K562 (cell line): ENCODE measurements around the gene DEDD2. TPM values are rescaled to one million over a fixed set of nuclear protein-coding genes. Genes with fewer than 3 reads are reported as not detected.

Experiments
- HMG20B ChIP-seq: fragments of 250-450 bp; sonication (Bioruptor Pico); IDR thresholded peaks from 2 replicates; pipeline ENCODE4 v1.5.0; 2021; ENCODE audit warnings: mild to moderate bottlenecking
- L3MBTL2 ChIP-seq: fragments of 450-650 bp; IDR thresholded peaks from 2 replicates; pipeline ENCODE4 v1.6.1; 2016; ENCODE audit warnings: mild to moderate bottlenecking, moderate library complexity
- MTA3 ChIP-seq: fragments of 450-650 bp; formaldehyde crosslinking; IDR thresholded peaks from 2 replicates; pipeline ENCODE4 v1.6.1; 2017; ENCODE audit warnings: mild to moderate bottlenecking, borderline replicate concordance
- MXI1 ChIP-seq: IDR thresholded peaks from 2 replicates; pipeline ENCODE4 v1.6.1; 2011; ENCODE audit warnings: low read depth, mild to moderate bottlenecking, improper control_type of control experiment, low read length
- PRPF4 ChIP-seq: fragments of 200-400 bp; formaldehyde crosslinking; IDR thresholded peaks from one replicate; pipeline ENCODE4 v1.6.1; 2017; ENCODE audit warnings: low read length, low read depth, mild to moderate bottlenecking; ENCODE audit not compliant: insufficient read depth, poor library complexity, severe bottlenecking
- RBM15 ChIP-seq: fragments of 200-400 bp; formaldehyde crosslinking; IDR thresholded peaks from 2 replicates; pipeline ENCODE4 v1.6.1; 2018; ENCODE audit warnings: mild to moderate bottlenecking, low read length, moderate library complexity; ENCODE audit not compliant: insufficient read depth
- ZFP1 ChIP-seq: fragments of 450-650 bp; formaldehyde crosslinking; IDR thresholded peaks from 2 replicates; pipeline ENCODE4 v1.4.0; 2020; ENCODE audit warnings: mild to moderate bottlenecking, mixed read lengths
- ZNF12 ChIP-seq: sonication (generic); formaldehyde crosslinking; IDR thresholded peaks from 2 replicates; pipeline ENCODE4 v1.4.0; 2020; ENCODE audit warnings: mild to moderate bottlenecking, missing genetic modification reagents
- polyA plus RNA-seq, 8 experiments: library from polyadenylated mRNA; depleted of rRNA in 4 of 8; stranded (reverse) in 5 of 8; unstranded in 3 of 8; fragments of >200 nt; fragmentation: Nextera tagmentation in 2 of 8; fragmentation: Illumina TruSeq in 1 of 8; extraction: Ambion mirVana in 2 of 8; extraction: Trizol in 1 of 8; gene quantifications; 2 replicates each; pipeline versions ENCODE4 v1.2.1 to v1.2.3, GENCODE V29; 2011 to 2014; ENCODE audit warnings: inconsistent platforms in 1 of 8, missing spikeins in 1 of 8
- total RNA-seq, 7 experiments: library from RNA; depleted of rRNA in 6 of 7; stranded (reverse); fragments of >200 nt in 6 of 7; fragmentation: Illumina TruSeq in 2 of 7; extraction: Trizol in 2 of 7; gene quantifications; 2 replicates each; pipeline versions ENCODE4 v1.2.1 to v1.2.3, GENCODE V29; 2011 to 2021; ENCODE audit warnings: low replicate concordance in 1 of 7
- TF ChIP-seq, protein P1 (sequence below): fragments of 450-650 bp; IDR thresholded peaks from 2 replicates; pipeline ENCODE4 v1.6.1; 2016; ENCODE audit warnings: mild to moderate bottlenecking, moderate library complexity
- TF ChIP-seq, protein P2 (sequence below): fragments of 450-650 bp; IDR thresholded peaks from 2 replicates; pipeline ENCODE4 v1.6.1; 2017; ENCODE audit warnings: antibody characterized with exemption
- TF ChIP-seq, protein P3 (sequence below): fragments of 250-450 bp; sonication (Bioruptor Pico); IDR thresholded peaks from 2 replicates; pipeline ENCODE4 v1.4.0; 2020; ENCODE audit warnings: mild to moderate bottlenecking

Gene DEDD2
- total and polyA plus RNA-seq, 9 of the 15 experiments (the other 6 are each of a cell fraction or from before 2014, with no cell fraction given) = 4.3 to 43.0 (median 29.2) TPM

DNA sequence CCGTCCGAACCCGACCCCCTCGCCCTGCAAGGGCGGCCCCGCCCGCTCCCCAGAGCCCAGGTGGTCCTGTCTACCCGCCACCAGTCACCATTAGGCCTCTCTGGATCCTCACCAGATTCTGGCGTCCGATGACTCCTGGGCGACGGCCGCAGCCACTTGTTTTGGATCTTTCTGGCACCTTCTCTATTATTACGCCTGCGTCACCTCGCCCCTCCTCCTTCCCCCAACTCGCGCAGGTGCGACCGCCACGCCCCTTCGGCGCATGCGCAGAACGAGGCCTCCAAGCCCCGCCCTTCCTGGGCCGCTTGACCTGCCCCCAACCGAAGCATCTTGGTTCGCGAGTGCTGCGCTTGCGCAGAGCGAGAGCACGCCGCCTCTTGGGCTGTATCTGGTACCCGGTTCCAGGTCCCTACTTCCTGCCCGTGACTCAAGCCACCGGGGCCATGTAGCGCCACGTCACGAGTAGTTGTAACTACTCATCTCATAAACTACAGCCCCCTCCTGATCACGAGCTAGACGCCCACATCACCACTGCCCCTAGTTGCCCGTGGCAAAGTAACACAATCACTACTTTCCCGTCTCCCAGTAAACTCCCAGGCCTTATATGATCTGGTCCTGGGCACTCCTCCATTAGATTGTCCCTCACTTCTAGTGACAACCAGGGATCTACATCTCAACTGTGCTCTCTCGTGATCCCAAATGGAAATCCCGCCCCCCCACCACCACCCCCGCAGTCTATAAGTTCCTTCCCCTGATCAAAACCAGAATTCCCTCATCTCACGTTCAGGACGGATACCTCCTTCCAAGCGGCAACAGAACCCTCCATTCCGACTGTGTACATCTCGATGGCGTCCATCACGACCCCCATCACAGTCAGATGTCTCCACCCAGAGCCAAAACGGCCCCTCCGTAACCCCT lies at the start of gene DEDD2 (continued):
- TF ChIP-seq, protein P1, sequence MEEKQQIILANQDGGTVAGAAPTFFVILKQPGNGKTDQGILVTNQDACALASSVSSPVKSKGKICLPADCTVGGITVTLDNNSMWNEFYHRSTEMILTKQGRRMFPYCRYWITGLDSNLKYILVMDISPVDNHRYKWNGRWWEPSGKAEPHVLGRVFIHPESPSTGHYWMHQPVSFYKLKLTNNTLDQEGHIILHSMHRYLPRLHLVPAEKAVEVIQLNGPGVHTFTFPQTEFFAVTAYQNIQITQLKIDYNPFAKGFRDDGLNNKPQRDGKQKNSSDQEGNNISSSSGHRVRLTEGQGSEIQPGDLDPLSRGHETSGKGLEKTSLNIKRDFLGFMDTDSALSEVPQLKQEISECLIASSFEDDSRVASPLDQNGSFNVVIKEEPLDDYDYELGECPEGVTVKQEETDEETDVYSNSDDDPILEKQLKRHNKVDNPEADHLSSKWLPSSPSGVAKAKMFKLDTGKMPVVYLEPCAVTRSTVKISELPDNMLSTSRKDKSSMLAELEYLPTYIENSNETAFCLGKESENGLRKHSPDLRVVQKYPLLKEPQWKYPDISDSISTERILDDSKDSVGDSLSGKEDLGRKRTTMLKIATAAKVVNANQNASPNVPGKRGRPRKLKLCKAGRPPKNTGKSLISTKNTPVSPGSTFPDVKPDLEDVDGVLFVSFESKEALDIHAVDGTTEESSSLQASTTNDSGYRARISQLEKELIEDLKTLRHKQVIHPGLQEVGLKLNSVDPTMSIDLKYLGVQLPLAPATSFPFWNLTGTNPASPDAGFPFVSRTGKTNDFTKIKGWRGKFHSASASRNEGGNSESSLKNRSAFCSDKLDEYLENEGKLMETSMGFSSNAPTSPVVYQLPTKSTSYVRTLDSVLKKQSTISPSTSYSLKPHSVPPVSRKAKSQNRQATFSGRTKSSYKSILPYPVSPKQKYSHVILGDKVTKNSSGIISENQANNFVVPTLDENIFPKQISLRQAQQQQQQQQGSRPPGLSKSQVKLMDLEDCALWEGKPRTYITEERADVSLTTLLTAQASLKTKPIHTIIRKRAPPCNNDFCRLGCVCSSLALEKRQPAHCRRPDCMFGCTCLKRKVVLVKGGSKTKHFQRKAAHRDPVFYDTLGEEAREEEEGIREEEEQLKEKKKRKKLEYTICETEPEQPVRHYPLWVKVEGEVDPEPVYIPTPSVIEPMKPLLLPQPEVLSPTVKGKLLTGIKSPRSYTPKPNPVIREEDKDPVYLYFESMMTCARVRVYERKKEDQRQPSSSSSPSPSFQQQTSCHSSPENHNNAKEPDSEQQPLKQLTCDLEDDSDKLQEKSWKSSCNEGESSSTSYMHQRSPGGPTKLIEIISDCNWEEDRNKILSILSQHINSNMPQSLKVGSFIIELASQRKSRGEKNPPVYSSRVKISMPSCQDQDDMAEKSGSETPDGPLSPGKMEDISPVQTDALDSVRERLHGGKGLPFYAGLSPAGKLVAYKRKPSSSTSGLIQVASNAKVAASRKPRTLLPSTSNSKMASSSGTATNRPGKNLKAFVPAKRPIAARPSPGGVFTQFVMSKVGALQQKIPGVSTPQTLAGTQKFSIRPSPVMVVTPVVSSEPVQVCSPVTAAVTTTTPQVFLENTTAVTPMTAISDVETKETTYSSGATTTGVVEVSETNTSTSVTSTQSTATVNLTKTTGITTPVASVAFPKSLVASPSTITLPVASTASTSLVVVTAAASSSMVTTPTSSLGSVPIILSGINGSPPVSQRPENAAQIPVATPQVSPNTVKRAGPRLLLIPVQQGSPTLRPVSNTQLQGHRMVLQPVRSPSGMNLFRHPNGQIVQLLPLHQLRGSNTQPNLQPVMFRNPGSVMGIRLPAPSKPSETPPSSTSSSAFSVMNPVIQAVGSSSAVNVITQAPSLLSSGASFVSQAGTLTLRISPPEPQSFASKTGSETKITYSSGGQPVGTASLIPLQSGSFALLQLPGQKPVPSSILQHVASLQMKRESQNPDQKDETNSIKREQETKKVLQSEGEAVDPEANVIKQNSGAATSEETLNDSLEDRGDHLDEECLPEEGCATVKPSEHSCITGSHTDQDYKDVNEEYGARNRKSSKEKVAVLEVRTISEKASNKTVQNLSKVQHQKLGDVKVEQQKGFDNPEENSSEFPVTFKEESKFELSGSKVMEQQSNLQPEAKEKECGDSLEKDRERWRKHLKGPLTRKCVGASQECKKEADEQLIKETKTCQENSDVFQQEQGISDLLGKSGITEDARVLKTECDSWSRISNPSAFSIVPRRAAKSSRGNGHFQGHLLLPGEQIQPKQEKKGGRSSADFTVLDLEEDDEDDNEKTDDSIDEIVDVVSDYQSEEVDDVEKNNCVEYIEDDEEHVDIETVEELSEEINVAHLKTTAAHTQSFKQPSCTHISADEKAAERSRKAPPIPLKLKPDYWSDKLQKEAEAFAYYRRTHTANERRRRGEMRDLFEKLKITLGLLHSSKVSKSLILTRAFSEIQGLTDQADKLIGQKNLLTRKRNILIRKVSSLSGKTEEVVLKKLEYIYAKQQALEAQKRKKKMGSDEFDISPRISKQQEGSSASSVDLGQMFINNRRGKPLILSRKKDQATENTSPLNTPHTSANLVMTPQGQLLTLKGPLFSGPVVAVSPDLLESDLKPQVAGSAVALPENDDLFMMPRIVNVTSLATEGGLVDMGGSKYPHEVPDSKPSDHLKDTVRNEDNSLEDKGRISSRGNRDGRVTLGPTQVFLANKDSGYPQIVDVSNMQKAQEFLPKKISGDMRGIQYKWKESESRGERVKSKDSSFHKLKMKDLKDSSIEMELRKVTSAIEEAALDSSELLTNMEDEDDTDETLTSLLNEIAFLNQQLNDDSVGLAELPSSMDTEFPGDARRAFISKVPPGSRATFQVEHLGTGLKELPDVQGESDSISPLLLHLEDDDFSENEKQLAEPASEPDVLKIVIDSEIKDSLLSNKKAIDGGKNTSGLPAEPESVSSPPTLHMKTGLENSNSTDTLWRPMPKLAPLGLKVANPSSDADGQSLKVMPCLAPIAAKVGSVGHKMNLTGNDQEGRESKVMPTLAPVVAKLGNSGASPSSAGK = no peak; the same call in 1 of the 2 replicates
- TF ChIP-seq HMG20B (no peak), MXI1 (peak; percentile 60; the same call in 1 of the 2 replicates), ZFP1 (CRISPR knock-in tag) (0 out of 2 replicates have a peak, but pooled peaks have one; percentile 1), L3MBTL2 (peak; percentile 41; the same call in 1 of the 2 replicates), RBM15 (no peak), PRPF4 (no peak), MTA3 (0 out of 2 replicates have a peak, but pooled peaks have one; percentile 46), ZNF12 (CRISPR knock-in tag) (no peak)
- TF ChIP-seq, protein P2, sequence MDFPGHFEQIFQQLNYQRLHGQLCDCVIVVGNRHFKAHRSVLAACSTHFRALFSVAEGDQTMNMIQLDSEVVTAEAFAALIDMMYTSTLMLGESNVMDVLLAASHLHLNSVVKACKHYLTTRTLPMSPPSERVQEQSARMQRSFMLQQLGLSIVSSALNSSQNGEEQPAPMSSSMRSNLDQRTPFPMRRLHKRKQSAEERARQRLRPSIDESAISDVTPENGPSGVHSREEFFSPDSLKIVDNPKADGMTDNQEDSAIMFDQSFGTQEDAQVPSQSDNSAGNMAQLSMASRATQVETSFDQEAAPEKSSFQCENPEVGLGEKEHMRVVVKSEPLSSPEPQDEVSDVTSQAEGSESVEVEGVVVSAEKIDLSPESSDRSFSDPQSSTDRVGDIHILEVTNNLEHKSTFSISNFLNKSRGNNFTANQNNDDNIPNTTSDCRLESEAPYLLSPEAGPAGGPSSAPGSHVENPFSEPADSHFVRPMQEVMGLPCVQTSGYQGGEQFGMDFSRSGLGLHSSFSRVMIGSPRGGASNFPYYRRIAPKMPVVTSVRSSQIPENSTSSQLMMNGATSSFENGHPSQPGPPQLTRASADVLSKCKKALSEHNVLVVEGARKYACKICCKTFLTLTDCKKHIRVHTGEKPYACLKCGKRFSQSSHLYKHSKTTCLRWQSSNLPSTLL = no peak
- TF ChIP-seq, protein P3, sequence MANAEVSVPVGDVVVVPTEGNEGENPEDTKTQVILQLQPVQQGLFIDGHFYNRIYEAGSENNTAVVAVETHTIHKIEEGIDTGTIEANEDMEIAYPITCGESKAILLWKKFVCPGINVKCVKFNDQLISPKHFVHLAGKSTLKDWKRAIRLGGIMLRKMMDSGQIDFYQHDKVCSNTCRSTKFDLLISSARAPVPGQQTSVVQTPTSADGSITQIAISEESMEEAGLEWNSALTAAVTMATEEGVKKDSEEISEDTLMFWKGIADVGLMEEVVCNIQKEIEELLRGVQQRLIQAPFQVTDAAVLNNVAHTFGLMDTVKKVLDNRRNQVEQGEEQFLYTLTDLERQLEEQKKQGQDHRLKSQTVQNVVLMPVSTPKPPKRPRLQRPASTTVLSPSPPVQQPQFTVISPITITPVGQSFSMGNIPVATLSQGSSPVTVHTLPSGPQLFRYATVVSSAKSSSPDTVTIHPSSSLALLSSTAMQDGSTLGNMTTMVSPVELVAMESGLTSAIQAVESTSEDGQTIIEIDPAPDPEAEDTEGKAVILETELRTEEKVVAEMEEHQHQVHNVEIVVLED (CRISPR knock-in tag) = peak; percentile 56; the same call in 1 of the 2 replicates
